ENCODE results near the gene GALNT15.

- no peak for TF ChIP-seq SUZ12 (IDR thresholded peaks at IDR 0.05; ENCODE audit: extremely low read depth, insufficient read depth, insufficient read length)
- no peak for TF ChIP-seq YY1 (IDR thresholded peaks at IDR 0.05; ENCODE audit: insufficient read depth, insufficient read length)
Measured at GRCh38 chr3:16207031-16207430, 32.6 kb downstream of the GALNT15 start.

All from NT2/D1 (cell line).